Measurements from ENCODE around the gene NOG.

DNA sequence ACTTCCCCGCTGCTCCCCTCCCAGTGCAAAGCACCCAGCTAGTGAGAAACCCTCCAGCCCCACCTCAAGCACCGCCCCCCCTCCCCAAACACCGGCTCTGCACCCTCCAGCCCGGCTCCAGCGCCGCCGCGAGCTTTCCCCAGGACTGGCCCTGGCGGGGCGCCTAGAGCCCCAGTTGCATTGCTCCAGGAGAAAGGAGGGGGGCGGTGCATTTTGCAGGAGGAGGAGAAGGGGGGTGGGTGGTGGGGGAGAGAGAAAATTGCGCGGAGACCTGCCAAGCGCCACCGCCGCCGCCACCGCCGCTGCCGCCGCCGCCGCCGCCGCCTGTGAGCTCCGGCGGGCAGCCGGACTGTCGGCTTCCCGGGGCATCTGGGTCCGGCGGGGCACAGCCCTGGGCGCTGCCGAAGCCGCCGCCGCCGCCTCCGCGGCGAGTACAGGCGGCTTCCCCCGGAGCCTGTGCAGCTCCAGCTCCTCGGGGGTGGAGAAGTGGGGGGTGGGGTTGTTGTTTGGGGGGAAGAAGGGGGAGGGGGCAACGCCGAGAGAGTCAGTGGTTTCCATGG lies 333 bp upstream of the NOG start:
- no peak for TF ChIP-seq EZH2 (IDR thresholded peaks at IDR 0.05; ENCODE audit: low read depth, unreplicated experiment)
- TF ChIP-seq, protein P1, sequence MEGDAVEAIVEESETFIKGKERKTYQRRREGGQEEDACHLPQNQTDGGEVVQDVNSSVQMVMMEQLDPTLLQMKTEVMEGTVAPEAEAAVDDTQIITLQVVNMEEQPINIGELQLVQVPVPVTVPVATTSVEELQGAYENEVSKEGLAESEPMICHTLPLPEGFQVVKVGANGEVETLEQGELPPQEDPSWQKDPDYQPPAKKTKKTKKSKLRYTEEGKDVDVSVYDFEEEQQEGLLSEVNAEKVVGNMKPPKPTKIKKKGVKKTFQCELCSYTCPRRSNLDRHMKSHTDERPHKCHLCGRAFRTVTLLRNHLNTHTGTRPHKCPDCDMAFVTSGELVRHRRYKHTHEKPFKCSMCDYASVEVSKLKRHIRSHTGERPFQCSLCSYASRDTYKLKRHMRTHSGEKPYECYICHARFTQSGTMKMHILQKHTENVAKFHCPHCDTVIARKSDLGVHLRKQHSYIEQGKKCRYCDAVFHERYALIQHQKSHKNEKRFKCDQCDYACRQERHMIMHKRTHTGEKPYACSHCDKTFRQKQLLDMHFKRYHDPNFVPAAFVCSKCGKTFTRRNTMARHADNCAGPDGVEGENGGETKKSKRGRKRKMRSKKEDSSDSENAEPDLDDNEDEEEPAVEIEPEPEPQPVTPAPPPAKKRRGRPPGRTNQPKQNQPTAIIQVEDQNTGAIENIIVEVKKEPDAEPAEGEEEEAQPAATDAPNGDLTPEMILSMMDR (conservative IDR thresholded peaks at IDR 0.05; ENCODE audit: low read depth in 2 of 2): no peak
- TF ChIP-seq POLR2AphosphoS5 (IDR thresholded peaks at IDR 0.05; ENCODE audit: low read depth): no peak
- no peak for TF ChIP-seq NANOG (IDR thresholded peaks at IDR 0.05; ENCODE audit: borderline replicate concordance)
- TF ChIP-seq, protein P2, sequence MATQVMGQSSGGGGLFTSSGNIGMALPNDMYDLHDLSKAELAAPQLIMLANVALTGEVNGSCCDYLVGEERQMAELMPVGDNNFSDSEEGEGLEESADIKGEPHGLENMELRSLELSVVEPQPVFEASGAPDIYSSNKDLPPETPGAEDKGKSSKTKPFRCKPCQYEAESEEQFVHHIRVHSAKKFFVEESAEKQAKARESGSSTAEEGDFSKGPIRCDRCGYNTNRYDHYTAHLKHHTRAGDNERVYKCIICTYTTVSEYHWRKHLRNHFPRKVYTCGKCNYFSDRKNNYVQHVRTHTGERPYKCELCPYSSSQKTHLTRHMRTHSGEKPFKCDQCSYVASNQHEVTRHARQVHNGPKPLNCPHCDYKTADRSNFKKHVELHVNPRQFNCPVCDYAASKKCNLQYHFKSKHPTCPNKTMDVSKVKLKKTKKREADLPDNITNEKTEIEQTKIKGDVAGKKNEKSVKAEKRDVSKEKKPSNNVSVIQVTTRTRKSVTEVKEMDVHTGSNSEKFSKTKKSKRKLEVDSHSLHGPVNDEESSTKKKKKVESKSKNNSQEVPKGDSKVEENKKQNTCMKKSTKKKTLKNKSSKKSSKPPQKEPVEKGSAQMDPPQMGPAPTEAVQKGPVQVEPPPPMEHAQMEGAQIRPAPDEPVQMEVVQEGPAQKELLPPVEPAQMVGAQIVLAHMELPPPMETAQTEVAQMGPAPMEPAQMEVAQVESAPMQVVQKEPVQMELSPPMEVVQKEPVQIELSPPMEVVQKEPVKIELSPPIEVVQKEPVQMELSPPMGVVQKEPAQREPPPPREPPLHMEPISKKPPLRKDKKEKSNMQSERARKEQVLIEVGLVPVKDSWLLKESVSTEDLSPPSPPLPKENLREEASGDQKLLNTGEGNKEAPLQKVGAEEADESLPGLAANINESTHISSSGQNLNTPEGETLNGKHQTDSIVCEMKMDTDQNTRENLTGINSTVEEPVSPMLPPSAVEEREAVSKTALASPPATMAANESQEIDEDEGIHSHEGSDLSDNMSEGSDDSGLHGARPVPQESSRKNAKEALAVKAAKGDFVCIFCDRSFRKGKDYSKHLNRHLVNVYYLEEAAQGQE (IDR thresholded peaks at IDR 0.05; ENCODE audit: unreplicated experiment): no peak
- TF ChIP-seq, protein P3, sequence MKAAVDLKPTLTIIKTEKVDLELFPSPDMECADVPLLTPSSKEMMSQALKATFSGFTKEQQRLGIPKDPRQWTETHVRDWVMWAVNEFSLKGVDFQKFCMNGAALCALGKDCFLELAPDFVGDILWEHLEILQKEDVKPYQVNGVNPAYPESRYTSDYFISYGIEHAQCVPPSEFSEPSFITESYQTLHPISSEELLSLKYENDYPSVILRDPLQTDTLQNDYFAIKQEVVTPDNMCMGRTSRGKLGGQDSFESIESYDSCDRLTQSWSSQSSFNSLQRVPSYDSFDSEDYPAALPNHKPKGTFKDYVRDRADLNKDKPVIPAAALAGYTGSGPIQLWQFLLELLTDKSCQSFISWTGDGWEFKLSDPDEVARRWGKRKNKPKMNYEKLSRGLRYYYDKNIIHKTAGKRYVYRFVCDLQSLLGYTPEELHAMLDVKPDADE (IDR thresholded peaks at IDR 0.05): no peak
- TF ChIP-seq ZNF114 (CRISPR knock-in tag; IDR thresholded peaks at IDR 0.05): no peak
- TF ChIP-seq EZH2phosphoT487 (IDR thresholded peaks at IDR 0.05; ENCODE audit: unreplicated experiment): no peak
- TF ChIP-seq CREB1 (CRISPR knock-in tag; IDR thresholded peaks at IDR 0.05; ENCODE audit: low read depth): no peak

All from GM23338 (cell line).